IPS DF 4.7 (cell line): Measurements from ENCODE around the gene KPNA3.
"Not testable (repeated sequence)": the region's sequence is repeated elsewhere in the genome, so short reads cannot be mapped to it uniquely, and the experiment has no call there.

Experiments used
- DNase-seq: peaks from one replicate; pipeline ENCODE4 v3.0.0-alpha.2; 2013; ENCODE audit warnings: low spot score; ENCODE audit errors: extremely low read depth

KPNA3 gene

DNA sequence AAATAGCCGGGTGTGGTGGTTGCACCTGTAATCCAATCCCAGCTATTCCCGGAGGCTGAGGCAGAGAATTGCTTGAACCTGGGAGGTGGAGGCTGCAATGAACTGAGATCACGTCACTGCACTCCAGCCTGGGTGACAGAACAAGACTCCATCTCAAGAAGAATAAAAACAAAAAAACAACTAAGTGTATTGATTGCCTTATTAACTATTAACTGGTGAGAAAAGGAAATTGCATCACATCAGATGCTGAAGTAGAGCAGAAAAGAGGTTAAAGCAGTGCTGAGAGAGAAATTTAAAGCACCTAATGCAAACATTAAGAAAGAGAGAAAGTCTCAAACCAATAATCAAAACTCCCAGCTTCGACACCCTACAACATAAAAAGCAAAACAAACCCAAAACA, 38.3 kb downstream of the KPNA3 start:
- DNase-seq: no peak

DNA sequence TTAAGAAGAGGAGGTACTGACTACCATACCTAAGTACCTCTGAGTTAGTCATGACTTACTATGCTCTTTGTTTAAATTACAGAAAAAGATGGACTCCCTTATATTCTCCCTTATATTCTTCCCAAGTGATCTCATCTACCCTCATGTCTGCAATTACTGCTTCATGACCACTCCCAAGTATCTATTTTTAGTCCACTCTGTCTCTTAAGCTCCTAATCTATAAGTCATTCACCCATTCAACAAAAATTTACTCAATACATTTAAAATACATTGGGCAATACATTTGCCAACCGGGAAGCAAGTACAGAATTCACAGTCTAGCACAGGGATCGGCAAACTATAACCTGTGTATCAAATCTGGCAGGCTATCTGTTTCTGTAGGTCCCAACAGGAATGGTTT, 42.6 kb downstream of the KPNA3 start:
- no peak for DNase-seq

DNA sequence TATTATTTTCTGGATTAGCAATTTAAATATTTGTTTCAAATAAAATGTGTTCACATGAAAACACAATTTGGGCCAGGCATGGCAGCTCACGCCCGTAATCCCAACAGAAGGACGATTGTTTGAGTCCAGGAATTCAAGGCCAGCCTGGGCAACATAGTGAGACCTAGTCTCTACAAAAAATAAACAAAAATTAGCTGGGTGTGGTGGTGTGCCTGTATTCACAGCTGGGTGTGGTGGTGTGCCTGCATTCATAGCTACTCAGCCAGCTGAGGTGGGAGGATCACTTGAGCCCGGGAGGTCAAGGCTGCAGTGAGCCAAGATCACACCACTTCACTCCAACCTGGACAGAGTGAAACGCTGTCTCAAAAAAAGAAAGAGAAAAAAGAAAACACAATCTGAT, 46.4 kb downstream of the KPNA3 start:
- no peak for DNase-seq

GRCh38 chr13:49740870-49741269, 51.6 kb downstream of the KPNA3 start:
- DNase-seq: no peak

- DNase-seq: no peak
Observed at GRCh38 chr13:49739498-49740187, 52.8 kb downstream of the KPNA3 start.

GRCh38 chr13:49733181-49733951, 59.1 kb downstream of the KPNA3 start:
- no peak for DNase-seq

DNA sequence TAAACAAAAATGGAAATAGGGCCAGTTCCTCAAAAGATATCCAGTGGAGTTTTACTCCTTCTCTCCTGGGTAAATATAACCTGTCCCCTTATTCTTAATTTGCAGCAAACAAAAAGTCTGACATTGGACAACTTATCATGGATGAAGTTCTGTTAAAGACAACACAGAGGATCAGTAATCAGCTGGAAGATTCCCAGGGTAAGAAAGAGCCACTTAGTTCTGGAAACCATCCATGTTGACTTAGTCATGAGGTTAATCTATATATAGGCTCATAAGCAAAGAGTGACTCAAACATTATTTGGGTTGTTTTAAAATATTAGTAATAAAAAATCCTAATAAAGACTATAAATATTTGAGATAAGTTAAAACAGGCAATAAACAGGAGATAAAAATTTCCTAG, 60.7 kb downstream of the KPNA3 start:
- DNase-seq: no peak

GRCh38 chr13:49716615-49717014, 75.9 kb downstream of the KPNA3 start:
- DNase-seq: no peak

DNA sequence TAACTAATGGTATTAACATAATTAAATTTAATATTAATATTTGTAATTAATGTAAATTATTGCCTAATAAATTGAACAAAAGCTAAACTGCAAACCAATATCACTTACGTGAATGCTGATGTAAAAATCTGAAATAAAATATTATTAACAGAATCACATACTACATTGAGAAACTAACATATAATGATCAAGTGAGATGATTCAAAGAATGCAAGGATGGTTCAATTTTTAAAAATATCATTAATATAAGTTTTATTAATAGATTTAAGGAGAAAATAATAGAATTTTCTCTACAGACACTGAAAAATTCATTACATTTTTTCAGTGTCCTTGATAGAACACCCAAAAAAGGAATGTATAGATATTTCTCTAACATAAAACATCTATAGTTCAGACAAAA, 77.7 kb downstream of the KPNA3 start:
- no peak for DNase-seq

DNA sequence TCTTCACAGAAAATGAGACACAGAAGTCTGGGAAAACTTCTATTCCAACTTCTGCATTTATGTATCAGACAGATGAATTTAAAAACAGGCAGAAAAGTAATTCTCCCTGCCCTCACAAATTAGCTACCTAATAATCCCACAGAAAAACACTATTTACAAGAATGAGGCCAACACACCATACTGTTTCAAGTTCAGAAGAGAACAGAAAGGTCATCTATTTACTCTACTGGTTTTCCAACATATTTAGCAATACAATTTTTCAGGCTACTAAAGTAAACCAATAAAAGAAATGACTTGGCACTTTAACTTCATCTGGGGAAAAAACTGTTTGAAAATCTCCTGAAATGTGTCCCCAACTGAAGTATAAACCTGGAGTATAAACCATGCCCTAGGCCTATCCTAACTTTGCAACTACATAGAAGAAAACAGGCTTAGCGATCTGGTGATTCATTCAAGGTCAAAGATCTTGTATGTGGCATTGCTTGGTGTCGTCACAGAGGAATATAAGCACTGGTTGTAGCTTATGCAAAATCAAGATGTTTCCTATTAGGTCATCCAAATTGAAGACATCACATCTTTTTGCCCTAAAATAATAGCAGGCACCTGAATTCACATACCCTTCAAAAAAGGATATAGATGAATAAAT, 81.1 kb downstream of the KPNA3 start:
- DNase-seq: no peak

- DNase-seq: not testable (repeated sequence)
Observed at GRCh38 chr13:49704264-49704663, 88.2 kb downstream of the KPNA3 start.

DNA sequence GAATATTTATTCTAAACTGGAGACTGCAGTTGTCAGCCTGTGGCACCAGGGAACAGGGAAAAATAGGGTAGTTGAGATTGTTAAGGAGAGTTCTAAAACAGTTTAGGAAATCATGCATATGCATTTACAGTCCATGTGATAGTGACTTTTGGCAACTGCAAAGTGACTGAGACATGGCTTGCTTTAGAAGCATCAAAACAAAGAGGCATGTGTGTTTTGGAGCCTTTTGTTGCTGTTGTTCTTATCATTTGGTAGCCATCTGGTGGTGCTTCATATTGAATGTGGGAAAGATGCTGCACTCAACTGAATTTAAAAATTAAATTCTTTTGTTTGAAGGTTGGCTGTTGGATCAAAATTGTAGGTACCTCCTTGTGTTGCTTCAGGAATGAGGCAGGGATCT, 91.0 kb downstream of the KPNA3 start:
- DNase-seq: no peak

GRCh38 chr13:49697468-49697867, 95.0 kb downstream of the KPNA3 start:
- DNase-seq: no peak

DNA sequence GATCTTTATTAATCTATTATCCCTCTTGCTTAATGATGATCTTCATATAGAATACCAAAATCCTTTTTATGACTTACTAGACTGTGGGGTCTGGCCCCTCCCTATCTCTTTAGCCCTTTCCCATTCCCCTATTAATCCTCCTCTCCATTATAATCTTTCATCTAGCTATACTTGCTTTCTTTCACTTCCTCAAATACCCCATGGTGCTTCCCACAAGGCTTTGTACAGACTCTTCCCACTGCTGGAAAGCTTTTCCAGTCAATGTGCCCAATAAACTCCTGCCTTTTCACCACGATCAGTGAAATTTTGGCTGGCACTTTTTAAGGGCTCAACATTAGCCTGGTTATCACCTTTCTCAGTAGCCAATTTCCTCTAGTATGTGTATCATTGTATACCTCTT, 98.0 kb downstream of the KPNA3 start:
- no peak for DNase-seq

DNA sequence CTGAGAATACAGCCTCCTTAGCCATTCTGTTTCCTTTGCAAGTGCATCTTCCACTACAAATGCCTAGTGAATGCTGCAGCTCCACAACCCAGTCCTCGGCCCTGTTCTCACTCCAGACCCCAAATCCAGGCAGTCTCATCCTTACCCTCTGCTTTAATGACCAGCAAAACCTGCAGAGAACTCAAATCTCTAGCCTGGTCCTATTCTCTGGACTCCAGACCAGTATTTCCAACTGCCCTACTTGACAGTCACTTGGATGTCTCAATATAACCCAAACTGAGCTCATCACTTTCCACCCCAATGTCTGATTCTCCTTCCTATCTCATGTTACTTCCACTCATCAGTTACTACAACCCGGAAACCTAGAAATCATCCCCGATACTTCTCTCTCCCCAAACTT, 98.6 kb downstream of the KPNA3 start:
- DNase-seq: no peak

GRCh38 chr13:49693191-49693733, 99.2 kb downstream of the KPNA3 start:
- no peak for DNase-seq

GRCh38 chr13:49690995-49691784, 101.3 kb downstream of the KPNA3 start, which contains the start of gene EBPL:
EBPL (minus strand) TSS chr13:49691486; CDS start chr13:49691424, 62 bp downstream.
- peak; percentile 75 for DNase-seq

GRCh38 chr13:49690133-49690994, 102.1 kb downstream of the KPNA3 start:
- no peak for DNase-seq

GRCh38 chr13:49683489-49683888, 109.0 kb downstream of the KPNA3 start:
- no peak for DNase-seq

- DNase-seq: no peak
Observed at GRCh38 chr13:49681842-49682435, 110.5 kb downstream of the KPNA3 start.
